ENCODE results near the gene CTBP1. TPM values are rescaled to one million over a fixed set of nuclear protein-coding genes. Genes with fewer than 3 reads are reported as not detected.

Gene CTBP1
- total RNA-seq, 1 experiment from 2014 or later = 223 TPM

DNA sequence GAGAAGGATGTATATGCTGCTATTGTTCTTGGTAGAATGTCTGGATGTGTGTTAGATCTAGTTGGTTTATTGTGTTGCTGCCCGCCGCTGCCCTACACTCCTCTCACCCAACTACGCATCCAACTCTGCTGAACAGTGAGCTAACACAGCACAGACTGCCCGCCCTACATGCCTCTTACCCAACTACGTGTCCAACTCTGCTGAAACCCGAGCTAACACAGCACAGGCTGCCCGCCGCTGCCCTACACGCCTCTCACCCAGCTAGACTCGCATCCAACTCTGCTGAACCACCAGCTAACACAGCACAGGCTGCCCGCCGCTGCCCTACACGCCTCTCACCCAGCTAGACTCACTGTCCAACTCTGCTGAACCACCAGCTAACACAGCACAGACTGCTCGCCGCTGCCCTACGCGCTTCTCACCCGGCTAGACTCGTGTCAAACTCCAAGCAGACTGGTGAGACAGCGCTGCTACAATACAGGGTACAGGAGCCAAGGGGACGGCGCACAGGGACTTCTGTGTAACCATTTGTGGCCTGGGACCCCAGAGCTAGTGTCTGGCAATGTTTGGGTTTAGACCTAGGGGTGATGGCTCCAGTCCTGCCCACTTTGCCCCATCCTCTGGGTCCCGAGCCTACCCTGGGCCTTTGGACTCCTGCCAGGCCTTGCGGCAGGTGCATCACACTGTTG is 11.6 kb upstream of the CTBP1 start:
- CTCF ChIA-PET = interaction anchor here (0.7 kb wide), 1 partner anchor 86 kb away, joined by 5 read pairs; no protein-coding TSS in a partner anchor
- H3K27me3 ChIP-seq (ENCODE audit: low read length) = no peaks in the 10 kb centered on the region
- no peaks in the 10 kb centered on the region for H4K20me1 ChIP-seq (ENCODE audit: low read length)
- H3K9ac ChIP-seq (ENCODE audit: low read length) = no peak overlapping the region
- H3K36me3 ChIP-seq (ENCODE audit: low read depth, low read length) = no peaks in the 10 kb centered on the region
- H3K27ac ChIP-seq (ENCODE audit: low read length) = no peak overlapping the region
- no peaks in the 10 kb centered on the region for H3K9me3 ChIP-seq (ENCODE audit: low read length)
- no peaks in the 10 kb centered on the region for H3K4me1 ChIP-seq (ENCODE audit: insufficient read depth, low read length)
- ATAC-seq = no peak
- H2AFZ ChIP-seq (ENCODE audit: low read length) = no peak overlapping the region
- intact Hi-C loops (cut with micrococcal nuclease) = no loop called here
- BruUV-seq (replicated peaks) = no TSS peak
- POLR2A ChIA-PET (ENCODE audit: unreplicated experiment) = interaction anchor here (0.6 kb wide), 1 partner anchor 128 kb away, joined by 4 read pairs; no protein-coding TSS in a partner anchor
- DNase-seq = no peak
- no peak overlapping the region for H3K4me3 ChIP-seq (ENCODE audit: low read length)
- H3K4me2 ChIP-seq (ENCODE audit: low read length) = no peak overlapping the region
- H3K79me2 ChIP-seq (ENCODE audit: low read length) = no peaks in the 10 kb centered on the region
- no peaks in the 10 kb centered on the region for H3K9me2 ChIP-seq (replicated peaks; ENCODE audit: low read length)
- no peaks in the 10 kb centered on the region for H3F3A ChIP-seq (ENCODE audit: low read length, unreplicated experiment)
- TF ChIP-seq EZH2phosphoT487 (IDR thresholded peaks at IDR 0.05; ENCODE audit: borderline replicate concordance, low read length) = no peak
- TF ChIP-seq, protein P1, sequence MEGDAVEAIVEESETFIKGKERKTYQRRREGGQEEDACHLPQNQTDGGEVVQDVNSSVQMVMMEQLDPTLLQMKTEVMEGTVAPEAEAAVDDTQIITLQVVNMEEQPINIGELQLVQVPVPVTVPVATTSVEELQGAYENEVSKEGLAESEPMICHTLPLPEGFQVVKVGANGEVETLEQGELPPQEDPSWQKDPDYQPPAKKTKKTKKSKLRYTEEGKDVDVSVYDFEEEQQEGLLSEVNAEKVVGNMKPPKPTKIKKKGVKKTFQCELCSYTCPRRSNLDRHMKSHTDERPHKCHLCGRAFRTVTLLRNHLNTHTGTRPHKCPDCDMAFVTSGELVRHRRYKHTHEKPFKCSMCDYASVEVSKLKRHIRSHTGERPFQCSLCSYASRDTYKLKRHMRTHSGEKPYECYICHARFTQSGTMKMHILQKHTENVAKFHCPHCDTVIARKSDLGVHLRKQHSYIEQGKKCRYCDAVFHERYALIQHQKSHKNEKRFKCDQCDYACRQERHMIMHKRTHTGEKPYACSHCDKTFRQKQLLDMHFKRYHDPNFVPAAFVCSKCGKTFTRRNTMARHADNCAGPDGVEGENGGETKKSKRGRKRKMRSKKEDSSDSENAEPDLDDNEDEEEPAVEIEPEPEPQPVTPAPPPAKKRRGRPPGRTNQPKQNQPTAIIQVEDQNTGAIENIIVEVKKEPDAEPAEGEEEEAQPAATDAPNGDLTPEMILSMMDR (conservative IDR thresholded peaks at IDR 0.05; ENCODE audit: low read depth, low read length) = no peak
- no peak for TF ChIP-seq EZH2 (IDR thresholded peaks at IDR 0.05; ENCODE audit: low read length, unreplicated experiment)

GRCh38 chr4:1259966-1260365 is 11.0 kb upstream of the CTBP1 start:
- TF ChIP-seq EZH2 (IDR thresholded peaks at IDR 0.05; ENCODE audit: low read length, unreplicated experiment) = no peak
- no peak for TF ChIP-seq EZH2phosphoT487 (IDR thresholded peaks at IDR 0.05; ENCODE audit: borderline replicate concordance, low read length)
- no peaks in the 10 kb centered on the region for H3K9me2 ChIP-seq (replicated peaks; ENCODE audit: low read length)
- ATAC-seq (no peak), DNase-seq (no peak)
- intact Hi-C loops (cut with micrococcal nuclease) = no loop called here
- H3K9me3 ChIP-seq (ENCODE audit: low read length) = no peaks in the 10 kb centered on the region
- H3F3A ChIP-seq (ENCODE audit: low read length, unreplicated experiment) = no peaks in the 10 kb centered on the region
- BruUV-seq (replicated peaks) = no TSS peak
- no peaks in the 10 kb centered on the region for H3K79me2 ChIP-seq (ENCODE audit: low read length)
- no peak overlapping the region for H3K4me2 ChIP-seq (ENCODE audit: low read length)
- no peaks in the 10 kb centered on the region for H3K27me3 ChIP-seq (ENCODE audit: low read length)
- H3K9ac ChIP-seq (ENCODE audit: low read length) = no peak overlapping the region
- CTCF ChIA-PET = interaction anchor here (0.7 kb wide), 1 partner anchor 86 kb away, joined by 5 read pairs; no protein-coding TSS in a partner anchor
- no peak overlapping the region for H2AFZ ChIP-seq (ENCODE audit: low read length)
- H3K4me1 ChIP-seq (ENCODE audit: insufficient read depth, low read length) = no peaks in the 10 kb centered on the region
- H3K27ac ChIP-seq (ENCODE audit: low read length) = no peak overlapping the region
- H3K4me3 ChIP-seq (ENCODE audit: low read length) = no peak overlapping the region
- POLR2A ChIA-PET (ENCODE audit: unreplicated experiment) = interaction anchor here (0.6 kb wide), 1 partner anchor 129 kb away, joined by 4 read pairs; no protein-coding TSS in a partner anchor
- H4K20me1 ChIP-seq (ENCODE audit: low read length) = no peaks in the 10 kb centered on the region
- no peaks in the 10 kb centered on the region for H3K36me3 ChIP-seq (ENCODE audit: low read depth, low read length)

GRCh38 chr4:1258457-1258856 is 9.5 kb upstream of the CTBP1 start:
- intact Hi-C loops (cut with micrococcal nuclease) = no loop called here
- Histone ChIP-seq H3K4me2 (ENCODE audit: low read length) (no peak overlapping the region), H3K9me2 (replicated peaks; ENCODE audit: low read length) (no peaks in the 10 kb centered on the region), H3K4me3 (ENCODE audit: low read length) (no peak overlapping the region), H3K27ac (ENCODE audit: low read length) (no peak overlapping the region), H3F3A (ENCODE audit: low read length, unreplicated experiment) (no peaks in the 10 kb centered on the region), H3K27me3 (ENCODE audit: low read length) (no peaks in the 10 kb centered on the region), H3K4me1 (ENCODE audit: insufficient read depth, low read length) (no peaks in the 10 kb centered on the region), H3K9ac (ENCODE audit: low read length) (no peak overlapping the region), H2AFZ (ENCODE audit: low read length) (no peak overlapping the region), H3K36me3 (ENCODE audit: low read depth, low read length) (no peaks in the 10 kb centered on the region), H3K9me3 (ENCODE audit: low read length) (no peaks in the 10 kb centered on the region), H4K20me1 (ENCODE audit: low read length) (no peaks in the 10 kb centered on the region), H3K79me2 (ENCODE audit: low read length) (no peaks in the 10 kb centered on the region)
- no TSS peak for BruUV-seq (replicated peaks)
- CTCF ChIA-PET = no interaction called here
- TF ChIP-seq EZH2 (IDR thresholded peaks at IDR 0.05; ENCODE audit: low read length, unreplicated experiment) = no peak
- no peak for TF ChIP-seq EZH2phosphoT487 (IDR thresholded peaks at IDR 0.05; ENCODE audit: borderline replicate concordance, low read length)
- TF ChIP-seq, protein P1 (conservative IDR thresholded peaks at IDR 0.05; ENCODE audit: low read depth, low read length) = no peak
- DNase-seq = no peak
- no peak for ATAC-seq
- POLR2A ChIA-PET (ENCODE audit: unreplicated experiment) = no interaction called here

Measured in PC-3 (cell line).